SU-DHL-6 (cell line): Measurements from ENCODE around the gene ZNF792.
"Not testable (repeated sequence)": the region's sequence is repeated elsewhere in the genome, so short reads cannot be mapped to it uniquely, and the experiment has no call there.

Experiments used
- CTCF ChIP-seq: fragments of 200-600 bp; sonication (generic); IDR thresholded peaks from one replicate; pipeline ENCODE4 v1.5.1; 2017; ENCODE audit warnings: antibody characterized with exemption, mild to moderate bottlenecking, low read length, moderate library complexity; ENCODE audit not compliant: insufficient read depth, poor library complexity, severe bottlenecking
- EZH2phosphoT487 ChIP-seq: fragments of 200-600 bp; sonication (generic), shearing (Covaris generic); conservative IDR thresholded peaks from 2 replicates; pipeline ENCODE4 v1.6.1; 2018; ENCODE audit warnings: mild to moderate bottlenecking, antibody characterized with exemption, low read length, moderate library complexity, mixed read lengths

GRCh38 chr19:34917144-34917543, 46.9 kb downstream of the ZNF792 start:
- not testable (repeated sequence) for TF ChIP-seq CTCF, EZH2phosphoT487
